Activated naive CD4-positive, alpha-beta T cell treated with anti-CD3 and anti-CD28 coated beads, Interleukin-2, amount 10 ng/mL, durations not matched to agents 5 hours and 36 hours (primary cell): Measurements from ENCODE around the gene RASSF10. TPM values are rescaled to one million over a fixed set of nuclear protein-coding genes. Genes with fewer than 3 reads are reported as not detected.

Source experiments
- total RNA-seq, 2 experiments: library from RNA; stranded (reverse); gene quantifications; one replicate each; pipeline ENCODE4 v1.2.3, GENCODE V29; 2021

The RASSF10 gene
- not detected for total RNA-seq

GRCh38 chr11:13008625-13009475 lies at the start of gene RASSF10:
RASSF10 (plus strand) TSS chr11:13009316; CDS start chr11:13009577, 261 bp downstream.

